Activated naive CD4-positive, alpha-beta T cell treated with anti-CD3 and anti-CD28 coated beads for 36 hours (primary cell): ENCODE data around the gene ZNF830. TPM values are rescaled to one million over a fixed set of nuclear protein-coding genes. Genes with fewer than 3 reads are reported as not detected.

ENCODE experiments used
- CTCF ChIA-PET: fragments of 350-600 bp; sonication (Branson Sonifier 250); formaldehyde crosslinking; loops from one replicate; lab custom pipeline; 2021; ENCODE audit warnings: antibody characterized with exemption; lab: Charles Lee
- DNase-seq: peaks from one replicate; pipeline ENCODE4 v3.0.0-alpha.2; 2020
- H3K27ac Mint-ChIP-seq: one replicate; pipeline ENCODE4 v1.8.0; 2021; ENCODE audit warnings: mild to moderate bottlenecking, mixed read lengths
- H3K27me3 Mint-ChIP-seq: one replicate; pipeline ENCODE4 v1.8.0; 2021; ENCODE audit warnings: low read depth, mixed read lengths
- H3K36me3 Mint-ChIP-seq: one replicate; pipeline ENCODE4 v1.8.0; 2021; ENCODE audit warnings: low read depth, mixed read lengths
- H3K4me1 Mint-ChIP-seq: one replicate; pipeline ENCODE4 v1.8.0; 2021; ENCODE audit warnings: low read depth, mixed read lengths
- H3K4me3 Mint-ChIP-seq: one replicate; pipeline ENCODE4 v1.8.0; 2021; ENCODE audit warnings: mild to moderate bottlenecking, moderate library complexity, mixed read lengths
- H3K9me3 Mint-ChIP-seq: one replicate; pipeline ENCODE4 v1.8.0; 2021; ENCODE audit warnings: mixed read lengths
- intact Hi-C: fragments of 100-400 bp; cut with micrococcal nuclease; formaldehyde crosslinking; loops from one replicate; pipeline ENCODE4 v1.15.1; 2023
- total RNA-seq, 2 experiments: library from RNA; stranded (reverse); gene quantifications; one replicate each; pipeline ENCODE4 v1.2.3, GENCODE V29; 2021

The ZNF830 gene
- total RNA-seq, 2 experiments from 2014 or later, result 17.6 to 18.7 TPM

DNA sequence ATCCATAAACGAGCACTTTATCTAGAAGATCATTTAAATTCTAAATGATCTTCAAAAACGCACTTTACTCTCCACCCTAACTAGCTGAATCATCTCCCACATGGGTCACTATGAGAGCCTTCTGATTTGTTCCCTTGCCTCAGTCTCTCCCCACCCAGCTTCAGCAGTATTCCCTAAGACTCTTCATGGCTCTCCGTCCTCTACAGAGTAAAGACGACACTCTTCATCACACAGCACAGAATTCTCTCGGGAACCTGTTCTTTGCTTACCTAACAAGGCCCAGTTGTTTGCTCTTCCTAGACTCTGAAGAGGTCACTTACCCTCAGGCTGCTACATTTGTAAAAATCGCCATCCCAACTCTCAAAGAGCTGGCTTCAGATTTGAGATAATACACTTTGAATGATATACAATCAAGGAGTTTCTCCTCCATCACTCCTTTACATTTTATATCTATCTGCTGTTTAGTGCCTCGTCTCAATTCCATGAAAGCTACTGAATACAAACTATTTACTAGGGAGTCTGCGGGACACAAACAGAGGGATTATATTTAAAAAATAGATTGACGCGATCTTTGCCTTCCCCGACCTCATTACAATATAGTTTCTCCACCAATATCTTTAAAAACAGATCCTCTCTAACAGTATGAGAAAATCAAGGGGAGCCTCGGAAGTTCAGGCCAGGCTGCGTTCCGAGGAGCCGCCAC, 18.5 kb downstream of the ZNF830 start:
- H3K4me1 Mint-ChIP-seq, result peaks cover 40% of the 10 kb centered on the region
- DNase-seq, result no peak

DNA sequence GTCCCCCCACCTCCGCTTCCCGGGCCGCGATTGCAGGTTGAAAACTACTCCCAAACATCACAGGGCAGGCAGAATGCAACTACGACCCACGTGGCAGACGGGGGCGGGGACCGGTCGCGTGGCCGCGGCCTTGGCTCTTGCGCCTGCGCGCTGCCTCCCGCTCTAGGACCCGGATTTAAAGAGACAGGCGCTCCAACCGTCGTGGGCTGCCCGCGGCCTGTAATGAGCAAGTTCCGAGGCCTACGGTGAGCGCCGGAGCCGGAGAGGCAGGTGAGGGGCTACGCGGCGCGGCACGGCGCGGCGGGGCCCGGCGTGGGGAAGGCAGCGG, 19.0 kb downstream of the ZNF830 start, which contains the start of gene LIG3:
Gene LIG3, plus strand, starts transcription at position 160 of the 328 bp plus-strand sequence. CDS start 2,494 bp downstream, outside the sequence.
- CTCF ChIA-PET, result interaction anchor here (1.2 to 1.4 kb wide), 2 partner anchors 110 to 133 kb away, joined by 3 to 6 read pairs; no protein-coding TSS in a partner anchor
- intact Hi-C loops, result loop anchor here (1.0 to 10.0 kb wide), 7 partner anchors 19 to 556 kb away; partner anchors contain the start of genes CCT6B and ZNF830
- Mint-ChIP-seq H3K4me1 (peaks cover 43% of the 10 kb centered on the region), H3K9me3 (no peaks in the 10 kb centered on the region), H3K27ac (peak within 1 kb of the TSS; percentile 97), H3K27me3 (no peaks in the 10 kb centered on the region), H3K4me3 (peak within 1 kb of the TSS; percentile 95), H3K36me3 (peaks cover 7% of the 10 kb centered on the region)
- DNase-seq, result peak; percentile 96

More for the DNA sequence above, 18.5 kb downstream of the ZNF830 start:
- CTCF ChIA-PET, result interaction anchor here (0.6 to 1.4 kb wide), 3 partner anchors 16 to 133 kb away, joined by 3 to 6 read pairs (median 5); no protein-coding TSS in a partner anchor
- Mint-ChIP-seq H3K9me3 (no peaks in the 10 kb centered on the region), H3K4me3 (peak overlapping the region; percentile 95), H3K27me3 (no peaks in the 10 kb centered on the region), H3K27ac (peak overlapping the region; percentile 97), H3K36me3 (peaks cover 7% of the 10 kb centered on the region)
- intact Hi-C loops, result loop anchor here (1.0 to 10.0 kb wide), 7 partner anchors 18 to 555 kb away; partner anchors contain the start of genes CCT6B and ZNF830

GRCh38 chr17:34980681-34981537, 19.6 kb downstream of the ZNF830 start:
- DNase-seq, result peak; percentile 72
- Mint-ChIP-seq H3K4me3 (peak overlapping the region; percentile 95), H3K4me1 (peaks cover 43% of the 10 kb centered on the region), H3K36me3 (peaks cover 7% of the 10 kb centered on the region), H3K27me3 (no peaks in the 10 kb centered on the region), H3K27ac (peak overlapping the region; percentile 91), H3K9me3 (no peaks in the 10 kb centered on the region)
- intact Hi-C loops, result loop anchor here (1.0 to 10.0 kb wide), 8 partner anchors 20 to 556 kb away; partner anchors contain the start of genes CCT6B, RAD51D and ZNF830
- CTCF ChIA-PET, result interaction anchor here (1.2 to 2.6 kb wide), 5 partner anchors 10 to 138 kb away, joined by 3 to 18 read pairs (median 3); partner anchors contain the start of gene RAD51D

DNA sequence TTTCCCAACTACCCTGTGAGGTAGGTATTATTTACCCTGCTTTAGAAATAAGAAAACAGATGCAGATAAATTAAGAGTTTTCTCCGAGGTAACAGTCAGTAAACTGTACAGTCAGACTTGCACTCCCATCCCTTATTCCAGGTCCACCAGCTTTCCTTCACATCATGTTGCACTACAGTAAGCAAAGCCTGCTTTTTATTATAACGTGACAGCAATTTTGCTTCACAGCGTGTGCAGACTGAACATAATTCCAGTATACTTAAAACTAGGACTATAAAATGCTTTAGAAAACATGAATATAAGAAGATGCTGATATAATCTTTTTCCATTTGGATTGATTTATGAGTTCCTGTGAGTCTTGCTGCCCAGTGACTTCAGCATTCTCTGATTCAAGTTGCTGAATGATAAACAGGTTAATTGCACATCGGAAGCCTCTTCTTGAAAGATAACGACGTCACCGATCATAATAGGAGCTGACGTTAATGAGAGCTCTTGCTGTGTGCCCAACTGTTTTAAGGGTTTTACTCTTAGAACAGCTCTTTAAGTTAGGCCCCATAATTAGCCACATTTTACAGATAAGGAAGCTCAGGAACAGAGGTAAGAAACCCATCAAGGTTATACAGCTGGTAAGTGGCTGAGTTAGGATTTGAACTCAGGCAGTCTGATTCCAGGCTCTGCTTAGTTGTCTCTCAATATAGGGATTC, 20.4 kb downstream of the ZNF830 start:
- Mint-ChIP-seq H3K9me3 (no peaks in the 10 kb centered on the region), H3K4me1 (peaks cover 43% of the 10 kb centered on the region), H3K27ac (peak overlapping the region; percentile 91), H3K36me3 (peaks cover 13% of the 10 kb centered on the region), H3K27me3 (no peaks in the 10 kb centered on the region), H3K4me3 (peak overlapping the region; percentile 89)
- intact Hi-C loops, result loop anchor here (1.0 to 10.0 kb wide), 5 partner anchors 65 to 557 kb away; partner anchors contain the start of gene RAD51D
- no peak for DNase-seq
- CTCF ChIA-PET, result interaction anchor here (0.7 to 2.6 kb wide), 6 partner anchors 9 to 137 kb away, joined by 3 to 18 read pairs (median 3); partner anchors contain the start of gene RAD51D

DNA sequence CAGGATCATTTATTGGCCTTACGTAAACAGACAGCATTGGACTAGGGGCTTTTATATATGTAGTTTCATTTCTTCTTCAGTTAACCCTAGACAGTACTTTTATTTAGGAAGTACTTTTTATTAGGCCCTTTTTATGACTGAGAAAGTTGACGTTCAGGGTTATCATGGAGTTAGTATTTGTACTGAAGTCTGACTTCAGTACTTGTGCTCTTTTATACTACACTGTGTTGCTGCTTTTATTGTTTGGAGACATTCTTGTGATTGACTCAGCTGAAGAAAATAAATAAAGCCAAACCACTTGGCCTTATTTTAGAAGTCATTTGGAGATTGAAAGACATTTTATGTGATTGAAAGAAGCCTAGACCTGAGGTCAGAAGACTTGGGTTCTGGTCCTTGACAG, 25.9 kb downstream of the ZNF830 start:
- Mint-ChIP-seq H3K27ac (no peak overlapping the region), H3K4me3 (no peak overlapping the region), H3K27me3 (no peaks in the 10 kb centered on the region), H3K9me3 (no peaks in the 10 kb centered on the region), H3K4me1 (peaks cover 25% of the 10 kb centered on the region), H3K36me3 (peaks cover 37% of the 10 kb centered on the region)
- DNase-seq, result no peak
- intact Hi-C loops, result loop anchor here (10.0 kb wide), 1 partner anchor 562 kb away; no protein-coding TSS in a partner anchor
- CTCF ChIA-PET, result no interaction called here

- Mint-ChIP-seq H3K27me3 (no peaks in the 10 kb centered on the region), H3K4me1 (peaks cover 12% of the 10 kb centered on the region), H3K36me3 (peaks cover 34% of the 10 kb centered on the region), H3K4me3 (no peak overlapping the region), H3K27ac (no peak overlapping the region), H3K9me3 (no peaks in the 10 kb centered on the region)
- DNase-seq, result no peak
- CTCF ChIA-PET, result interaction anchor here (0.7 to 2.8 kb wide), 2 partner anchors 24 to 130 kb away, joined by 3 to 15 read pairs; partner anchors contain the start of gene RAD51D
- intact Hi-C loops, result loop anchor here (10.0 kb wide), 1 partner anchor 564 kb away; no protein-coding TSS in a partner anchor
These were observed 27.3 kb downstream of the ZNF830 start for GRCh38 chr17:34988644-34989043.

DNA sequence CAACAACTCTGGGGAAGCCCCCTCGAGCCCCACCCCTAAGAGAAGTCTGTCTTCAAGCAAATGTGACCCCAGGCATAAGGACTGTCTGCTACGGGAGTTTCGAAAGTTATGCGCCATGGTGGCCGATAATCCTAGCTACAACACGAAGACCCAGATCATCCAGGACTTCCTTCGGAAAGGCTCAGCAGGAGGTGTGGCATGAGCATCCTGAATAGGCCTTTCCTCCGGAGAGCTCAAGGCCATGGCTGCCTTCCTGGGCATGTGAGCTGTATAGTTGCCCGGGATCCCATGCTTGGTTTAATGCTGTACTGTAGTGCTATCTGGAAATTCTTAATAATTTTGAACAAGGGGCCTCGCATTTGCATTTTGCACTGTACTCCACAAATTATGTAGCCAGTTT, 28.1 kb downstream of the ZNF830 start:
- DNase-seq, result no peak
- Mint-ChIP-seq H3K9me3 (no peaks in the 10 kb centered on the region), H3K27me3 (no peaks in the 10 kb centered on the region), H3K36me3 (peaks cover 38% of the 10 kb centered on the region), H3K4me3 (no peak overlapping the region), H3K27ac (no peak overlapping the region), H3K4me1 (peaks cover 5% of the 10 kb centered on the region)
- intact Hi-C loops, result loop anchor here (10.0 kb wide), 1 partner anchor 565 kb away; no protein-coding TSS in a partner anchor
- CTCF ChIA-PET, result interaction anchor here (2.8 kb wide), 1 partner anchor 130 kb away, joined by 15 read pairs; the partner anchor contains the start of gene RAD51D

DNA sequence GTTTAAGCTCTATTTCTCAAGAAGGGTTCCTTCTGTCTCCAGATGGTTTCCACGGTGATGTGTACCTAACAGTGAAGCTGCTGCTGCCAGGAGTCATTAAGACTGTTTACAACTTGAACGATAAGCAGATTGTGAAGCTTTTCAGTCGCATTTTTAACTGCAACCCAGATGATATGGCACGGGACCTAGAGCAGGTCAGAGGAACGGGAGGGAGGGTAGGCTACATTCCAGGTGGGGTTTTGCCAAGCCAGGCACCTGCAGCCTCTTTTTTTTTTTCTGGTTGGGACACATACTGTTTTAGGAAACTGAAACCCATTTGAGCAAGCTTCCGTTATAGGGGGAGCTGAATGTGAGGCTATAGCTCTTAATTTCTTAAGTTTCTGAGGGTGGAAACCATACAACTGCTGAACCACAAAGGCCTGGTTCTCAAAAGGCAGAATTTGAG, 29.6 kb downstream of the ZNF830 start:
- CTCF ChIA-PET, result interaction anchor here (1.1 to 2.8 kb wide), 6 partner anchors 8 to 128 kb away, joined by 3 to 15 read pairs (median 4); partner anchors contain the start of gene RAD51D
- no peak overlapping the region for H3K4me3 Mint-ChIP-seq
- no peaks in the 10 kb centered on the region for H3K27me3 Mint-ChIP-seq
- H3K27ac Mint-ChIP-seq, result no peak overlapping the region
- no peaks in the 10 kb centered on the region for H3K4me1 Mint-ChIP-seq
- no peaks in the 10 kb centered on the region for H3K9me3 Mint-ChIP-seq
- H3K36me3 Mint-ChIP-seq, result peaks cover 42% of the 10 kb centered on the region
- no peak for DNase-seq
- intact Hi-C loops, result loop anchor here (10.0 kb wide), 1 partner anchor 544 kb away; the partner anchor contains the start of gene SLFN12L

DNA sequence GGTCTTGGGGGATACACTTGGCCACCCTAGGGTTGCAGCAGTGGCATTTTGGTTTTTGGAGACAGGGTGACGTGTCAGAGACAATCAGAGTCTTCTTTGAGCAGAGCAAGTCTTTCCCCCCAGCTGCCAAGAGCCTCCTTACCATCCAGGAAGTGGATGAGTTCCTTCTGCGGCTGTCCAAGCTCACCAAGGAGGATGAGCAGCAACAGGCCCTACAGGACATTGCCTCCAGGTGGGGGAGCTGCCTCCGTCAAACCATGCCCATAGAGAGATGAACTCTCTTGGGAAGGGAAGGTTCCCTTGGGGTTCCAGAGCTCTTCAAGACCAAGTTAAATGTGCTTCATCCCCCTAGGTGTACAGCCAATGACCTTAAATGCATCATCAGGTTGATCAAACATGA, 30.3 kb downstream of the ZNF830 start:
- CTCF ChIA-PET, result interaction anchor here (1.1 to 1.7 kb wide), 4 partner anchors 8 to 98 kb away, joined by 3 to 4 read pairs (median 4); no protein-coding TSS in a partner anchor
- Mint-ChIP-seq H3K27ac (no peak overlapping the region), H3K9me3 (no peaks in the 10 kb centered on the region), H3K4me3 (no peak overlapping the region), H3K27me3 (no peaks in the 10 kb centered on the region), H3K36me3 (peaks cover 37% of the 10 kb centered on the region), H3K4me1 (no peaks in the 10 kb centered on the region)
- no peak for DNase-seq
- intact Hi-C loops, result loop anchor here (10.0 kb wide), 1 partner anchor 543 kb away; the partner anchor contains the start of gene SLFN12L

DNA sequence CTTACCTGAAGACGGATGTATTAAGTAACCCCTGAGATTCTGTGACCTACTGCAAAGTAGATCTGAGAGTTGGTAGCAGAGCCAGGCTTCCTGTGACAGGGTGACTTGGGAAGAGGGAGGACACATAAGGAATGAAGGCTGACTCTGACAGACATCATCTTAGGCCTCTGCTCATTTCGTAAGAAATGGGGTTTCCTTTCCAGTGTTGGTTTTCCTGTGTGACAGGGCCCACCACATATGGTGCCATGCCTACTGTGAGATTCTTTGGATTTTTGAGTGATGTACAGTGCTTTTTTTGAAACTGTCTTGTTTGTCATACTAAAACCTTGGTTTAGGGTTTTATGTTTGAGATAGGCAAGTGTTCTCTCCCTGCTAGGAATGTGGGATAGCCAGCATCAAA, 31.7 kb downstream of the ZNF830 start:
- no peaks in the 10 kb centered on the region for H3K9me3 Mint-ChIP-seq
- H3K27ac Mint-ChIP-seq, result no peak overlapping the region
- H3K36me3 Mint-ChIP-seq, result peaks cover 33% of the 10 kb centered on the region
- H3K4me3 Mint-ChIP-seq, result no peak overlapping the region
- intact Hi-C loops, result loop anchor here (10.0 kb wide), 1 partner anchor 542 kb away; the partner anchor contains the start of gene SLFN12L
- CTCF ChIA-PET, result interaction anchor here (0.9 to 1.1 kb wide), 2 partner anchors 30 to 127 kb away, joined by 3 read pairs; no protein-coding TSS in a partner anchor
- no peaks in the 10 kb centered on the region for H3K27me3 Mint-ChIP-seq
- H3K4me1 Mint-ChIP-seq, result peaks cover 2% of the 10 kb centered on the region
- no peak for DNase-seq
